Limb (tissue), 2 donors: ENCODE results near the gene ATP6V1E1.
A peak's percentile ranks its signal among the peaks of the same experiment; 100 is the strongest.
"Not testable (repeated sequence)": the region's sequence is repeated elsewhere in the genome, so short reads cannot be mapped to it uniquely, and the experiment has no call there.

ENCODE experiments used
- DNase-seq, 2 donors: peaks; one replicate each; pipeline ENCODE4 v3.0.0-alpha.2; 2016; ENCODE audit errors: extremely low spot score in 2 of 2

The ATP6V1E1 gene

DNA sequence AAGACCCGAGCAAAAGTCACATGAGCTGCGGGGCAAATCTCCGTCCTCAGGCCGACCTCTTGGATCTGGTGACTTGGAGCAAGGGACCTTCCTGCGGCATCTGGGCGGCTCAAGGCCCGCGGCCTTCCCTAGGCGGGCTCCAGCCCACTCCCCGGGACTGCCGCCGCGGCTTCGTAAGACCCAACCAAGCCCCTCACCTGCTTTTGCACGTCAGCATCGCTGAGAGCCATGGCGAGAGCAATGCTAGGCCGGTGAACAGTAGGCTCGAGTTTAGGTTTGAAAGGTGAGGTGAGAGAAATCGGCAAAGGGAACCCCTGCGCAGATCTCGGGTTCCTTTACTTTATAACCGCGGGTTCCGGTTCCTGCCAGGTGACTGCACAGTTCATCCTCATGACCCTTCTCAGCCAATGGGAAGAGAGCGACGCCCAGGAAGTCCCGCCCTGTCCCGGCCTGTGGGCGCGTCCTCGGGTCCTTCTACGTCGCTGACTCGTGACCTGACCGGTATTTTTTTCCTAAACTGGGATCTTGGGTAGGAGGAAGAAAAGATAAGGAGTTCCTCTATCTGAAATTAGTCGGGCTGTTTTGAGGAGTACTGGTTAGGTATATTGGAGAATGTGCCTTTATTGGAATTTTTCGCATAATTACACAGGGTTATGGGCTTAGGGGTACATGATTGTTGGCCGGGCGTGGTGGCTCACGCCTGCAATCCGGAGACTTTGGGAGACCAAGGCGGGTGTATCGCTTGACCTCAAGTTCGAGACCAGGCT, at the start of gene ATP6V1E1:
TSS of gene ATP6V1E1 (minus strand) at position 344 of the 767 bp plus-strand sequence. CDS start at position 230, 114 bp downstream.
- DNase-seq: peak; percentile 97

DNA sequence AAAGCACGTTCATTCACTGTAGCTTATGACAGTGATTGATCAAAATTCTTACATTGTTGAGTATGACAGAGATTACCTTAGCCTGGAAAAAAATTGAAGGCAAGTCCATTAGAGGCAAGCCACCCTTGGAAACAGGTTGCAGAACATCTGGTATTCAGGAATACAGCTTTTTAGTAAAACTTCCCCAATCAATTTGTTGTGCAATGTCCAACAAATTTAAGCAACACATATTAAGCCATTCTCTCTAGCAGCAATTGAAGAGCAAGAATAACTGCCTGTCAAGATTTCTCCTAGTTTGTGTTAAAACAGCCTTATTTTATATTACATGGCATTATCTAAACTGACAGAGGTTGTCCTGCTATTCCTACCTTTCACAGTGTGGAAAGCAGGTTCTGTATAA, 47.0 kb upstream of the ATP6V1E1 start:
- no peak for DNase-seq

DNA sequence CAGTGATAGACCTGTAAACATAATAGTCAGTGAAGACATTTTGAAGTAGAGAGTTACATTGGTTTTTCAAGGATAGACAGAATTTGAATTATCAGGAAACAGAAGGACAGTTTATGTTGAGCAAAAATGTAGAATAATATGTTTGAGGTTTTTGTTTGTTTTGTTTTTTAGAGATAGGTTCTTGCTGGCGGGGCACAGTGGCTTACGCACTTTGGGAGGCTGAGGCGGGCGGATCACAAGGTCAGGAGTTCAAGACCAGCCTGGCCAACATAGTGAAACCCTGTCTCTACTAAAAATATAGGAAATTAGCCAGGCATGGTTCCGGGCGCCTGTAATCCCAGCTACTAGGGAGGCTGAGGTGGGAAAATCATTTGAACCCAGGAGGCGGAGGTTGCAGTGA, 45.6 kb upstream of the ATP6V1E1 start:
- DNase-seq: no peak

DNA sequence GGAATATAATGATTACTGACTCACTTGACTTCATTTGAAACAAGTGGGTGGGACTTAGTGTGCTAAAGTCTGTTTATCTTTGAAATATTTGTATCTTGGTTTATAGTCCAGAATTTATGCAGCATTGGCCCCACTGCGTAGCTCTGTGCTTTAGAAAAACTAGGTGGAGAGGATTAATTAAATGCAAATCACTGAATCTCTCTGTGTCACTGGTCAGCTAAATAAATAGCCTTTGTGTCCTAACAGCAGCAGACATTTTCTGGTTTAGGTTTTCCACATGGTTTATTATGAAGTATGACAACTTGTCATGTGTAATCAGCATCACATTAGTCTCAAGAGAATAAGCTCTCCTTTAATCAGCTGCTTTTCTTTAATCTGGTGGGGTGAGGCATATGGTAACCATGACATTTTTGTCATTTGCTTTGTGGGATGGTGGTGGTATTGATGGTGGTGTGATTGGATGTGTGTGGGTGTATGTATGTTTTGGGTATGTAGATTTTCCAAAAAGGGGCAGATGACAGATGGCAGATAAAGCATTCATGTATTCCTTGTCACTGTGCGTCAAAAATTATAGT, 44.0 kb upstream of the ATP6V1E1 start:
- no peak for DNase-seq

DNA sequence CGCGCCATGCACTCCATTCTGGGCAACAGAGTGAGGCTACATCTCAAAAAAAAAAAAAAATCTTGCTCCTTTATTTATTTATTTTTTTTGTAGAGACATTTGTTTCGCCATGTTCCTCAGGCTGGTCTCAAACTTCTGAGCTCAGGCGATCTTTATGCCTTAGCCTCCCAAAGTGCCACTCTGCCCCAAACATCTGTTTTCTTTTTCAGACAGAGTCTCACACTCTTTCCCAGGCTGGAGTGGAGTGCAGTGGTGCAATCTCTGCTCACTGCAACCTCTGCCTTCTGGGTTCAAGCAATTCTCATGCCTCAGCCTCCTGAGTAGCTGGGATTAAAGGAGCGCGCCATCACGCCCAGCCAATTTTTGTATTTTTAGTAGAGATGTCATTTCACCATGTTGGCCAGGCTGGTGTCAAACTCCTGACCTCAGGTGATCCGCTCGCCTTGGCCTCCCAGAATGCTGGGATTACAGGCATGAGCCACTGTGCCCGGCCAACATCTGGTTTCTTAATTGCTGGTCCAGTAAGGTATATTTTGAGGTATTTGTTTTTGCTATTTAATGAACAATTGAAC, 43.1 kb upstream of the ATP6V1E1 start:
- DNase-seq: not testable (repeated sequence)

DNA sequence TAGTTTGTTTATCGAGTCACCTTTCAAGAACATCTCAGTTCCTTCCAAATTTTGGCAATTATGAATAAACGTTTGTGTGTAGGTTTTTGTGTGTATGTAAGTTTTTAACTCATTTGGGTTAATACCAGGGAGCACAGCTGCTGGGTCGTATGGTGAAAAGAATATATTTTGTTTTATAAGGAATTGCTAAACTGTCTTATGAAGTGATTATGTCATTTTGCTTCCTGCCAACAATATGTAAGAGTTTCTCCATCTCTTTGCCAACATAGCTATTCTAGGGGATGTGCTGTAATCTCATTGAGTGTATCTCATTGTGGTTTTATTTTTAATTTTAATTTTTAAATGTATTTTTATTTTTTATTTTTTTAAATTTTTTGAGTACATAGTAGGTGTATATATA, 37.3 kb upstream of the ATP6V1E1 start:
- no peak for DNase-seq

DNA sequence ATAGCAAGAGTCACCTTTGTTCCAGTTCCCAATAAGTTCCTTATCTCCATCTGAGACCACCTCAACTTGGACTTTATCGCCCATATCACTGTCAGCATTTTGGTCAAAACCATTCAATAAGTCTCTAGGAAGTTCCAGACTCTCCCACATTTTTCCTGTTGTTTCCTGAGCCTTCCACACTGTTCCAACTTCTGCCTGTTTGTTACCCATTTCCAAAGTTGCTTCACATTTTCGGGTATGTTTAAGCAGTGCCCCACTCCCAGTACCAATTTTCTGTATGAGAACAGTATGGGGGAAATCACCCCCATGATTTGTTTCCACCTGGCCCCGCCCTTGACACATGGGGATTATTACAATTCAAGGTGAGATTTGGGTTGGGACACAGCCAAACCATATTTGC, 36.7 kb upstream of the ATP6V1E1 start:
- DNase-seq: no peak

DNA sequence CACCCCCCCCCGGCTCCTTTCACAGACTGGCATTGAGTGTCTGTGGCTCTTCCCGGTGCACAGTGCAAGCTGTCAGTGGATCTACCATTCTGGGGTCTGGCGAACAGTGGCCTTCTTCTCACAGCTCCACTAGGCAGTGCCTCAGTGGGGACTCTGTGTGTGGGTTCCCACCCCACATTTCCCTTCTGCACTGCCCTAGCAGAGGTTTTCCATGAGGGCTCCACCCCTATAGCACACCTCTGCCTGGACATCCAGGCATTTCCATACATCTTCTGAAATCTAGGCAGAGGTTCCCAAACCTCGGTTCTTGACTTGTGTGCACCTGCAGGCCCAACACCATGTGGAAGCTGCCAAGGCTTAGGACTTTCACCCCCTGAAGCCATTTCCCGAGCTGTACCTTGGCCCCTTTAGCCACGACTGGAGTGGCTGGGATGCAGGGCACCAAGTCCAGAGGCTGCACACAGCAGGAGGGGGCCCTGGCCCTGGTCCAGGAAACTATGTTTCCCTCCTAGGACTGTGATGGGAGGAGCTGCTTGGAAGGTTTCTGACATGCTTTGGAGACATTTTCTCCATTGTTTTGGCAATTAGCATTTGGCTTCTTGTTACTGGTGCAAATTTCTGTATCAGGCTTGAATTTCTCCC, 36.0 kb upstream of the ATP6V1E1 start:
- no peak for DNase-seq

DNA sequence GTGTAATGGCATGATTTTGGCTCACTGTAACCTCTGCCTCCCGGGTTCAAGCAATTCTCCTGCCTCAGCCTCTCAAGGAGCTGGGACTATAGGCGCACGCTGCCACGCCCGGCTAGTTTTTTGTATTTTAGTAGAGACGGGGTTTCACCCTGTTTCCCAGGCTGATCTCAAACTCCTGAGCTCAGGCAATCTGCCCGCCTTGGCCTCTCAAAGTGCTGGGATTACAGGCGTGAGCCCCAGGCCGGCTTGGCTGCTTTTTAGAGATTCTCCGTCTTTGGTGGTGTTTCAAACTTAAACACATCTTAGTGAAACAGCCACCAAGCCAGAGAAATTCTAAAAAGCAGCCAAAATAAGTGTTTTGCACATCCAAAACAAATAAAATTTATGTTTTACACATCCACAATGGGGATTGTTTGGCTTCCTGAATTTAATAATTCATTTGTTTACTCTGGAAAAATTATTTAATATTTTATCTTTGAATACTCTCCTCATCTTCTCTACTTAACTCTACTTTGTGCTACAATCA, 28.4 kb upstream of the ATP6V1E1 start:
- DNase-seq: no peak

DNA sequence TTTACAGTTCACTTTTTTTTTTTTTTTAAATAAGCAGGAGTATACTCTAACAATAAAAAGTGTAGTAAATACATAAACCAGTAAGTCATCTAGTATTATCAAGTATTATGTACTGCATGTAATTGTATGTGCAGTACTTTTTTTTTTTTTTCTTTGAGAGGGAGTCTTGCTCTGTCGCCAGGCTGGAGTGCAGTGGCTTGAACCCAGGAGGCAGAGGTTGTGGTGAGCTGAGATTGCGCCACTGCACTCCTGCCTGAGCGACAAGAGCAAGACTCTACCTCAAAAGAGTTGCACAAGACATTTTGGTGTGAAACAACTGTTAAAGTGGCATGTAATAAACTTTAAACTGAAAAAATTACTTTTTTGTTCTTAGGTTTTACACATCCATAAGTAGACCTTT, 26.7 kb upstream of the ATP6V1E1 start:
- no peak for DNase-seq

DNA sequence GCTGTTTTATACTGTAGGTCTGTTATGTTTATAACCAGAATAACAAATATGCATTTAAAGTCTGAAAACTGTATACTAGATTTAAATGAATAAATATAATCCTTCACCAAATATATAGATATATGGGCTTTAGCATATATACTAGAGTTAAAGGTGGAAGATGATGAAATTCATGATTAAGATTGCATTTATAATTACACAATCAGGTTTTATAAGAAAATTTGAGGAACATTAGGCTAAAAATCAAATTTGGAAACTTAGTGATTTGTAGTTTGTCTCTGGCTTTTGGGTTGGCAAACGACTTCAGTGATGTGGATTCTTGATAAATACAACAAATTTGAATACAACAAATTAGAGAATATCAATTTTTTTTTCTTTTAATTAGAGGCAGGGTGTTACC, 20.0 kb upstream of the ATP6V1E1 start:
- DNase-seq: no peak

DNA sequence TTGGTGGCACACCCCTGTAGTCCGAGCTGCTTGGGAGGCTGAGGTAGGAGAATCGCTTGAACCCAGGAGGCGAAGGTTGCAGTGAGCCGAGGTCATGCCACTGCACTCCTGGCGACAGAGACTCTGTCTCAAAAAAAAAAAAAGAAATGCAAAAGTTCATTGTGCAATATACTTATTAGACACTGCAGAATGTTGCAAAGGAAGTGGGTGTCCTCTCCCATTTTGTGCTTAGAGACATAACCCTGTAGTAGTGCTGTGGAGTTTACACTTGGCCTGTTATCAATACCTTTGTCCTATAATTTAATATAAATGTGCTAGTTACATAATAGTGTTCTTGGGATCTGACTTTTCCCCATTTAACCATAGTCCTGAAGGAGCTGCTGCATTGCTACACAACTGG, 19.4 kb upstream of the ATP6V1E1 start:
- DNase-seq: no peak

DNA sequence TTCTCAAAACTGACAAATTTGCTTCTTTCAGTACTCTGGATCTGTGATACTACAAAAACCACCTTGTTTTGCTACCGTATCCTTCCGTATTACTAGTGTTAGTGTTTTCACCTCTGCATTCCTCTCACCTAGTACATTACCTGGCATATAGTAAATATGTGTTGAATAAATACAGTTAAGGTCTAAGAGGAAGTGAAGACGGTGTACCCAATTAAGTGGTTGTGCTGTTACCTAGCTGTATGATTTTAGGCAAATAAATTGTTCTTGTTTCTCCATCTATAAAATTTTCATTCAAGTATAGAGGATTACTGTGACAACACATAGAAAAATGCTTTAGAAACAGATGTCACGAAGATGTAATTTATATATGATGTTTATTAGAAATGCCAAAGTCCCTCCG, 18.9 kb upstream of the ATP6V1E1 start:
- DNase-seq: no peak

DNA sequence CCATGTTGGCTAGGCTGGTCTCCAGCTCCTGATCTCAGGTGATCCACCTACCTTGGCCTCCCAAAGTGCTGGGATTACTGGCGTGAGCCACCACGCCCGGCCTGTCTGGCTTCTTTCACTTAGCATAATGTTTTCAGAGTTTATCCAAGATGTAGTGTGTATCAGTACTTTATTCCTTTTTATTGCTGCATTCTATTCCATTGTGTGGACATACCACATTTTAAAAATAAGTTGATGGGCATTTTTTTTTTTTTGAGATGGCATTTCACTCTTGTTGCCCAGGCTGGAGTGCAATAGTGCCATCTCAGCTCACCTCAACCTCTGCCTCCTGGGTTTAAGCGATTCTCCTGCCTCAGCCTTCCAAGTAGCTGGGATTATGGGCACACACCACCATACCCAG, 13.8 kb upstream of the ATP6V1E1 start:
- DNase-seq: not testable (repeated sequence)

DNA sequence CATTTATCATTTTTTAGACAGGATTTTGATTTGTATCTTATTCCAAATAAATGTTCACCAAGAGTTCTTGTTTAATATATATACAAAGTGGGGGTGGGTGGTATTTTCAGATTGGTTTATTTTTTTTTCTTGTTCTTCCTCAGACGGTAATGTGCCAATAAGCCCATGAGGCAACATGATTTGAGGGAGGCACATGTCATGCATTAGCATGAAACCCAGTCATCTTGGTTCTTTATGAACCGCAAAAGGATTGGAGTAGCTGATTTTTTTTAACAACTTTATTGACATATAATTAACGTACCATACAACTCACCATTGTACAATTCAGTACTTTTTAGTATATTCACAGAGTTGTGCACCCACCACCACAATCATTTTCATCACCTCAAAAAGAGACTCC, 12.7 kb upstream of the ATP6V1E1 start:
- no peak for DNase-seq

DNA sequence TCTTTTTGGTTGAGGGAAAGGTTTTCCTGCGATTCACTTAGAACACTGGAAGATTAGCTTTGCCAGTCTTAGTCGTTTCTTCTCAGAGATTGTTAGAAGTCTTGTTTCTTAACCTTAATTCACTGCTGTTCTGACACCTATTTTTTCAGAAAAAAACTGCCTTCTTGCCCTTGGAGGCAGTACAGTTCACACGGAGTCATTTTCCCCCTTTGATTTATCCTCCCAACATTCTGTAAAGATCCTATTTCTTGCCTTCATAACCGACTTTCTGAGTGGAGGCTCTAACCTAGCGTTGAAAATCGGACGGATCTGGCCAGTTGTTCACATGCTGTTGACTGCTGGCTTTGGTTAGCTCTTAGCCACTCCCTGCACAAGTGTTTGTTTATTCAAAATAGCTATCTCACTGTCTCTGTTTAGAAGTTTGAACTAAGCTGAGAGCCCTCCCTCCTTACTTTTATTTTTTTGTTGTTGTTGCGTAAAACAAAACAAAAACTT, 10.7 kb upstream of the ATP6V1E1 start:
- peak; percentile 47 to 76 for DNase-seq

DNA sequence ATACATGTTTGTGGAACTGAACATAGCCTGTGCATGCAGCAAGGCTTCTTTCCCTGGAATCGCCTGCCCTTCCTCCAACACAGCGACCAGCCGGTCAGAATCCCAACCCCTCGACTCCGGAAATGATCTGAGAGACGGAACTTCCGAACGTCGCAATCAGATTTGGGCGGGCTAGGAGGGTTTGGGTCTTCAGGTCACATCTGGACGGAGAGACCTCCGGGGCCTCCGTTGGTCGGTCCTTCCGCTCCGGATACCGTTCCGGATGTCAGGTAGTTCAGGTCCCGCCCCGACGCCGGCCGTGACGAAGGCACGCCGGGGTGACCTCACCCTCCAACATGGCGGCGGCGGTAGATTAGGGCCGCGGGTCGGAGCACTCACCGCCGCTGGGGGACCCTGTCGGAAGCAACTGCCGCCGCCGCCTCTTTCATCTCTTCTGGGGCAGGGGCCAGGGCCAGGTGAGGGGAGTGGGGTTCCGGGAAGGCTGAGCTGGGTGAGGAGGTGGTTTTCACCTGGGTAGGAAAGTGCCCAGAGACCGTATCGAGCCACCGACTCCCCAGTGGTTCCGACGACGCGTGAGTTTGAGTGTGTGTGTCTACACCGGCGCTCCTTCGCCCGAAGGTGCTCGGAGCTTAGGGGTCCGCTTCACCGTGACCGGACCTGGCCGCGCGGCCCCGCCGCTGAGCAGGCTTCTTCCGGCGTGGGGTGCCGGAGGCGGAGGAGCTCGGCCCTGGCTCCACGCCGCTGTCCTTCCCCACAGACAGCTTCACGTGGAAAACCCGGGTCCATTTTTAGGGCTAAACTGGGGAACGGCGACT, 10.1 kb upstream of the ATP6V1E1 start, which contains the start of gene BCL2L13:
TSS of gene BCL2L13 (plus strand) at position 326 of the 815 bp plus-strand sequence. CDS start 16,955 bp downstream, outside the sequence.
- DNase-seq: peak; percentile 87 to 95

DNA sequence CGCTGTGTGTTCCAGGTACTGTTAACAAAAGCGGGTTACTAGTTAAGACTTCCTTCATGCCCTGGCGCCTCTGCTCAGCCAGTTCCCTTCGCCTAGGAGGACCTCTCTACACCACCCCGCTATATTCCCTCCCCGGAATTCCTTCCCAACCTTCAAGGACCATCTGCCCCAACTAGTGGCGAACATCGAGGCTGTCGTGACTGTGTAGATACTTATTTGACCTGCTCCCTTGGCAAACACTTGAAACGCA, 9.6 kb upstream of the ATP6V1E1 start:
- DNase-seq: no peak

DNA sequence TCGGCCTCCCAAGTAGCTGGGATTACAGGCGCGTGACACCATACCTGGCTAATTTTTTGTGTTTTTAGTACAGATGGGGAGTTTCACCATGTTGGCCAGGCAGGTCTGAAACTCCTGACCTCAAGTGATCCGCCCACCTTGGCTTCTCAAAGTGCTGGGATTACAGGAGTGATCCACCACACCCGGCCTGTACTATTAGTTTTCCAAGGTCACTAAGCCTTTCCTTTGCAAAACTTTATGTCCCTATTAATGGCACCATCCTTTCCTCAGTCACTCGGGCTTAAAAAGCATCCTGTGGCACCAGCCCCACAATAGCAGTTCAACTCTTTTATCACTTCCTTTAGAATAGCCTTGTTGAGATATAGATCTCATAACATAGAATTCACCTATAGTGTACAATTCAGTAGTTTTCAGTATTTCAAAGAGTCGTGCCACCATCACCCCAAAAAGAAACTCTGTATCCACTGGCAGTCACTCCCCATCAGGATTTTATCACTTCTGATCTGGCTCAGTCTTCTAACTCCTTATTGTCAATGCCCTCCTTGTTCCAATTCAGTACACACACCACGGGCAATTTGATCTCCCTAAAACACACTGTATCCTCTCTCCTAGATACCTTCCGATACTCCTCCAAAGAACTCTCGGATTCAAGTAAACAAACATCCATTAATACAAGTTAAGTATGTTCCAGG, 9.1 kb upstream of the ATP6V1E1 start:
- DNase-seq: no peak

DNA sequence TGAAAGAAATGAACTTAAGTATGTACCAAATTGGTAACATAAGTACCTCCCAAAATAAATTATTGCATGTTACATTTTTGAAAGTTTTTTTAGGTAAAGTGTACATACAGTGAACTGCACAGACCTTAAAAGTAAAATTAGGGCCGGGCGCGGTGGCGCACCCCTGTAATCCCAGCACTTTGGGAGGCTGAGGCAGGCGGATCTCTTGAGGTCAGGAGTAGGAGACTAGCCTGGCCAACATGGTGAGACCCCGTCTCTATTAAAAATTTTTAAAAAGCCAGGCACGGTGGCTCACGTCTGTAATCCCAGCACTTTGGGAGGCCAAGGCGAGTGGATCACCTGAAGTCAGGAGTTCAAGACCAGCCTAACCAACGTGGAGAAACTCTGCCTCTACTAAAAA, 8.3 kb upstream of the ATP6V1E1 start:
- DNase-seq: not testable (repeated sequence)

DNA sequence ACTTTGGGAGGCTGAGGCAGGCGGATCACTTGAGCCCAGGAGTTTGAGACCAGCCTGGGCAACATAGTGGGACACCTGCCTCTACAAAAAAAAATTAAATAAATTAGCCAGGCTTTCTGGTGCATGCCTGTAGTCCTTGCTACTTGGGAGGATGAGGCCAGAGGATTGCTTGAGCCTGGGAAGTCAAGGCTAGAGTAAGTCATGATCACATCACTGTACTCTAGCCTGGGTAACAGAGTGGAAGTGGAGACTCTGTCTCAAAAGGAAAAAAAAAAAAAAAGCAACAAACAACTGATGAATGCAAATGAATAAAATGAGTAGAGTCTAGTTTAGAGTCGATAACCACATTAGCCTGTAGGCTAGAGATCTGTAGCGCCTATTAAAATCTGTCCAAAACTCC, 6.1 kb upstream of the ATP6V1E1 start:
- DNase-seq: no peak
